HG03460 (cell line): ENCODE data around the gene OBSCN.
"Not testable (repeated sequence)": the region's sequence is repeated elsewhere in the genome, so short reads cannot be mapped to it uniquely, and the experiment has no call there.

Experiments
- ATAC-seq: cut with Tn5 transposase; IDR thresholded peaks from one replicate; pipeline ENCODE4 v1.9.1; 2021; ENCODE audit not compliant: unreplicated experiment

OBSCN gene

DNA sequence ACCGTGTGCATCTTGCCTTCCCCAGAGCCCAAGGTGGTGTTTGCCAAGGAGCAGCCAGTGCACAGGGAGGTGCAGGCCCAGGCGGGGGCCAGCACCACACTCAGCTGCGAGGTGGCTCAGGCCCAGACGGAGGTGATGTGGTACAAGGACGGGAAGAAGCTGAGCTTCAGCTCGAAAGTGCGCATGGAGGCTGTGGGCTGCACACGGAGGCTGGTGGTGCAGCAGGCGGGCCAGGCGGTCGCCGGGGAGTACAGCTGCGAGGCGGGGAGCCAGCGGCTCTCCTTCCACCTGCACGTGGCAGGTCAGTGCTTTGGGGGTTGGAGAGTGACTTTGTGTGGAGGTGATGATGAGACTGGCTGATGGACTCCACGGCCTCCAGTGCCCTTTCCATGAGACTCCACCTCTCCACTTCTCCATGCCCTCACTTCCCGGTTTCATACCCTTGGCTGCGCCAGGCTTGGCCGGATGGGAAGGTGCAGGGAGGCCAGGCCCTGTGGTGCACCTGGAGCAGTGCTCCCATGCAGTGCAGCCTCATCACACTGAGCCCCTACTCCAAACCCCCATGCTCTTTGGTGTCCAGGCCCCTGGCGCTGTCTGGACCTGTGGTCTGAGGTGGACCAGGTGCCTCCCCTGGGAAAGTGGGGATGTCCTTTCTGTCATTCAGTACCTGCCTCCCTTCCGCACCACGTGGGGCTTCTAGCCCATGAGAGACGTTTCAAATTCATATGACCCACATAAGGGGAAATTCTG, 49.0 kb downstream of the OBSCN start:
- ATAC-seq: no peak

DNA sequence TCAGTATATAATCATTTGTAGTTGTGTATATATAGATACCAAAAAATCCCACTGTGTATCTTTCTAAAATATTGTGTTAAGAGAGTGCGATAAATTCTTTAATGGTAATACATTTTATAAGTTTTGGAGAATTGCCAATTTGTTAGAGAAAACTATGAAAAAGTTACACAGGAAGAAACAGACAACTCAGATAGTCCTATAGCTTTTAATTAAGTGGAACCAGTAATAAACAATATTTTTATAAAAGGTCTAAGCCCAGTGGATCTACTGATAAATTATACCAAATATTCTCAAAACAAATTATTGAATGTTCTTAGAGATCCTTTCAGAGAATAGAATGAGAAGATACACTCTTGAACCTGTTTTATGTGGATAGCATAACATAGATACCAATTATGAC, 50.6 kb downstream of the OBSCN start:
- ATAC-seq: no peak

DNA sequence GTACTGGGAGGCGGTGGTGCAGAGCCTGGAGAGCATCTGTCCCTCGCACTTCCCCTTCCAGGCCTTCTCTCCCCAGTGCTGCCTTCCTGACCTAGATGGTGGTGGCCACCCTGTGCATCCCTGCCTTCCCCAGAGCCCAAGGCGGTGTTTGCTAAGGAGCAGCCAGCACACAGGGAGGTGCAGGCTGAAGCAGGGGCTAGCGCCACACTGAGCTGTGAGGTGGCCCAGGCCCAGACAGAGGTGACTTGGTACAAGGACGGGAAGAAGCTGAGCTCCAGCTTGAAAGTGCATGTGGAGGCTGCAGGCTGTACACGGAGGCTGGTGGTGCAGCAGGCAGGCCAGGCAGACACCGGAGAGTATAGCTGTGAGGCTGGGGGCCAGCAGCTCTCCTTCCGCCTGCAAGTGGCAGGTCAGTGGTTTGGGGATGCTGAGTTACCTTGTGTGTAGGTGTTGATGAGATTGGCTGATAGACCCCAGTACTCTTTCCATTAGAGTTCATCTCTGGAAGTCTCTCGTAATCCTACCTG, 51.6 kb downstream of the OBSCN start:
- ATAC-seq: no peak

DNA sequence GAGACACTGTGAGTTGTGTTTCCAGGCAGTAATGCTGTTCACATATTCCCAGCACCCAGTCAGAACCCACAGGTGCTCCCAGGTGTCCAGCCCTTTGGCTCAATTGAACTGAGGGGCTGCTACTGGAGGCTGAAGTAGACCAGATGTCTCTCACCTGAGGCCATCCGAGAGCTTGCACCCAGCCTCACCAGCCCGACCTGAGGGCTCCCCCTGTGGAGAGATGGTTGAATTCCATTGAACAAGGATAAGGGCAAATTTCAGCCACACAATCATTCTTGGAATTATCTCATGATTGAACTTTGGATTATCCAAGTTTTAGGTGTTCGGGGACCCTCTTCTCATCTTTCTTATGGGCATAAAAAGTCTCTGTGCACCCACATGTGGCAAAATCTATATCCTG, 52.1 kb downstream of the OBSCN start:
- no peak for ATAC-seq

DNA sequence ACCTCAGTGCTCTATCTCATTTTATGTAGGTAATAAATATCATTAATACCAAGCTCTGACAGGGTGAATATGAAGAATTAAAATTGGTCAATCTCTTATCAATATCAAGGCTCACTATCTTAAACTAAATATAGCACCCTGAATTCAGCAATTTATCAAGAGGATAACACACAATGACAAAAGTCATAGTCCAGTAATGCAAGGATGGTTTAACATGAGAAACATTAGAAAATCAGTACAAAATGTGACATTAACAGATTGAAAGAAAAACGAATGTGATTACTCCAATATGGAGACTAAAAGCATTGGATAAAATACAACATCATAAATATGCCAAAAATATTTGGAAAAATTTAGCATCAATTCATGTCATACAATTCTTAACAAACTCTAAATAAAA, 53.9 kb downstream of the OBSCN start:
- no peak for ATAC-seq

DNA sequence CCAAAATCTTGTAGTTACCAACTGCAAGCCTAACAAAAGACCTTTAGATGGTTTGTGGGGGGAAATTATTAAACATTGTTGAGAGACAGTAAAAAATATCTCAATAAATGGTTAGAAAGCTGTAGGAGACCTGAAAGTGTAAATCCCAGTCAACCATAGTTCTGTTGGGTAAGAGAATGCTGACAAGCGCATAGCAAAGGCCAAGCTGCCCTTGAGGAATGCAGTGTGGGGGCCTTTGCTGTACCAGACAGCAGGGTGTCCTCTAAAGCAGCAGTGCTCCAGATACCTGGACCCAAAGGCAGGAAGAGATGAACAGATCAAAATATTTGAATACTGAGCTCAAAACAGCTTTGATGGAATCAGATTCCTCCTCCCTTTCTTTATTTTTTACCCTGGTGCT, 54.6 kb downstream of the OBSCN start:
- ATAC-seq: no peak

DNA sequence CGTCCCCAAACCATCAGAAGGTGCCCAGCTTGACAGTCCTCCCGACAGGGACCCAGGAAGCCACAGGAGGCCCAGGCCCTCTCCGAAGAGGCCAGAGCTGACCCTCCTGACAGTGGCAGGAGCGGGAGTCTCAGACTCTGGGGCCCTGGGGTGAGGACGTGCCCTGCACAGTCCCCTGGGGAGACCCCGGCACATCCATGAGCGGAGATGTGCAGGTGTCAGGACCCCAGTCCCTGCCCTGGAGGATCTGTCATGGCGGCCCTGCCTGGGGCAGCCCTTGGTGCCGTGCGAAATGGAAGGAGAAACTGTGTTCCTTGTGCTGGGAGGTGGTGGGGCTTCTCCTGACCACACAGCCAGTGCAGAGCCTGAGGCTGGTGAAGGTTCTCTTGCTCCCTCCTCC, 55.8 kb downstream of the OBSCN start:
- no peak for ATAC-seq

DNA sequence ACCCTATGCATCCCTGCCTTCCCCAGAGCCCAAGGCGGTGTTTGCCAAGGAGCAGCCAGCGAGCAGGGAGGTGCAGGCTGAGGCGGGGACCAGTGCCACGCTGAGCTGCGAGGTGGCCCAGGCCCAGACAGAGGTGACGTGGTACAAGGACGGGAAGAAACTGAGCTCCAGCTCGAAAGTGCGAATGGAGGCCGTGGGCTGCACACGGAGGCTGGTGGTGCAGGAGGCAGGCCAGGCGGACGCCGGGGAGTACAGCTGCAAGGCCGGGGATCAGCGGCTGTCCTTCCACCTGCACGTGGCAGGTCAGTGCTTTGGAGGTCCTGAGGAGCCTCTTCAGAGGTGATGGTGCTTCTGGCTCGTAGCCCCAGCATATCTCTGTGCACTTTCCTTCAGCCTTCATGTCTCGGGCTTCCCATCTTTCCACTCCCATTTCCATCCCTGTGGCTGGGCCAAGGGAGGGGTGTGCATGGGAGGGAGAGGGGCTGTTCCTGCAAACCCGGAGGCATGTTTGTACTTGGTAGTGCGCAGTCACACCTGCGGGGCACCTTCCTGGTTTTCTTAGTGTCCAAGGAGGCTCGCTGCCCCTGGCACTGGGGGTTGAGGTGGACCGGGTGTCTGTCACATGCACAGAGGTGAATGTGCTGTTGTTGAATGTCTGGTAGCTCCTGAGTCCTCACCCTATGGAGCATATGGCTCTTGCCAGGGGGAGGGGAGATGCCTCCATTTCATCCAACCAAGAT, 56.4 kb downstream of the OBSCN start:
- no peak for ATAC-seq

DNA sequence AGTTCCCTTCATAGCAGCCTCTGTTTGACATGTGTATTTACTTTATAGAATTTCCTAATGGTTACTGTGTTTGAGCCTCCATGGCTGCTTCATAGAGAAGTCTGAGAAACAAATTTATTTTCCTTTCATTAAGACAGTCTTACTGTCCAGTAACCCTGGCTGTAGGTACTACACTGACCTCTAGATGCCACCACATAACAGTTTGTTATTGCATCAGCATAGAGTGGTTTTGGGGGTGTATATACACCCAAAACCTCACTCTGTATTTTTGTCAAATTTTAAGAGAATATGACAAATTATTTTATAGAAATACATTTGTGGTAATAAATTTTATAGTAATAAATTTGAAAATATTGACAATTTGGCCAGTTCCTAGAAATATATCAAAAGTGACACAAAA, 57.3 kb downstream of the OBSCN start:
- ATAC-seq: no peak

DNA sequence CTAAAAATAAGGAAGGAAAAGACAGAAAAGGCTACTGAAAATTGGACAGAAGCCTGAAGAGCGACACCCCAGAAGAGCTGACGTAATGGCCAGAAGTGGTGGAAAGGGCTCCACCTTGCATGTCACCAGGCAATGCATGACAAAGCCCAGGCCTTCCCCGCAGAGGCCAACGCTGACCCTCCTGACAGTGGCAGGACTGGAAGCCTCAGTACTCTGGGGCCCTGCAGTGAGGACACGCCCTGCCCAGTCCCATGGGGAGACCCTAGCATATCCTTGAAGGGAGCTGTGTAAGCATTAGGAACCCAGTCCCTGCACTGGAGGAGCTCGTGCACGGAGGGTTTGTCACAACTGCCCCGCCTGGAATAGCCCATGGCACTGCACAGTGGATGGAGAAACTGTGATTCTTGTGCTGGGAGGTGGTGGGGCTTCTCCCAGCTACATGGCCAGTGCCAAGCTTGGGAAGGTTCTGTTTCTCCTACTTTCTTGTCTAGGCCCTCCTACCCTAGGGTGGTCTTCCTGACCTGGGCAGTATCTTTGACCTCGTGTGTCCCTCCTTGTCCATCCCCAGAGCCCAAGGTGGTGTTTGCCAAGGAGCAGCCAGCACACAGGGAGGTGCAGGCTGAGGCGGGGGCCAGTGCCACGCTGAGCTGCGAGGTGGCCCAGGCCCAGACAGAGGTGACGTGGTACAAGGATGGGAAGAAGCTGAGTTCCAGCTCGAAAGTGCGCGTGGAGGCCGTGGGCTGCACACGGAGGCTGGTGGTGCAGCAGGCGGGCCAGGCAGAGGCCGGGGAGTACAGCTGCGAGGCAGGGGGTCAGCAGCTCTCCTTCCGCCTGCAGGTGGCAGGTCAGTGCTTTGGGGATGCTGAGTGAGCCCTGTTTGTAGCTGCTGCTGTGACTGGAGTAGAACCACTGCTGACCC, 60.4 kb downstream of the OBSCN start:
- ATAC-seq: no peak

DNA sequence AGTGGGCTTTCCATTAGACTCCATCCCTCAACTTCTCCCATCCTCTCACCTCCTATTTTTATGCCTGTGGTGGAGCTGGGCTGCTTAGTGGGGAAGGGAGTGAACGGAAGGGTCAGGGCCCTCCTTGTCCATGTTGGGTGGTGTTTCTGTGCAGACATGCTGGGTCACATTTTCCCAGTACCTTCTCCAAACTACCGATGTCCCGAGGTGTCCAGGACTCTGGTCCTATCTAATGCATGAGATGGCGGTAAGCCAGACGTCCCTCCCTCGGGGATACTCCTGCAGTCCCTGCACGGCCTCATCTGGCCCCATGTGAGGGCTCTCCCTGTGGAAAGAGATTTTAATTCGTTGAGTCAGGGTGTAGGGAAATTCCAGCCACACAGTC, 61.0 kb downstream of the OBSCN start:
- no peak for ATAC-seq

DNA sequence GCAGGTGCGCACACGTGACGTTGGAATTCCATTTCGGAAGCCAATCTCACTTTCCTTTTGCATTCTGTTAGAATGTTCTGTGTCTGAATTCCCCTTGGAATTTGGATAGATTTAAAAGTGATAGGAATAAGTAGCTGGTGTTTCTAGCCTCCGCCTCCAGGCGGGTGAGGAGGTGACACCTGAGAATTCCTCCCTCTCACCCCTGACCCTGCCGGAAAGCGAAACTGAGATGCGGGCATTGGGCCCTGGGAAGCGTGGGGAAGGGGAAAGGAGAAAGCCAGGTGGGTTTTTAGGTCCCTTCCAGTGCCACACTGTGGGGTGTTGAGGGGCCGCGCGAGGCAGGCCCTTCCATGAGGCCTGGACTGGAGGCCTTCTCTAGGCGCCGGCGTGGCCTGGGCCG, 61.6 kb downstream of the OBSCN start:
- ATAC-seq: not testable (repeated sequence)

DNA sequence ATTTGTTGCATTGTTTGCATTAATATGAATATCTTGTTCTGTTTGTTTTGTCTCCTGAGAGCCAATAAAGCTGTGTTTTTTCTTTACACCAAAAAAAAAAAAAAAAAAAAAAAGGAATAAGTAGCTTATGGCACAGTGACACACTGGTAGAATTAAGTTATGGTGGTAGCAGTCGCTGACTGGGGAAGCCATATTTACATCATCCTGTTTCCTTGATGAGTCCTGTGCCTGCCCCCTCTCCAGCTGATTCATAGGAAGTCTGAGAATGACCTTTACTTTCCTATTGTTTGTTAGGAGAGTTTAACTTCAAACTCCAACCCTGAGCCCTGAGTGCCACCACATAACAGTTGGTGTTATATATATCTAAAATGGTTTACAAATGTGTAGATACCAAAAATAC, 62.2 kb downstream of the OBSCN start:
- ATAC-seq: no peak

DNA sequence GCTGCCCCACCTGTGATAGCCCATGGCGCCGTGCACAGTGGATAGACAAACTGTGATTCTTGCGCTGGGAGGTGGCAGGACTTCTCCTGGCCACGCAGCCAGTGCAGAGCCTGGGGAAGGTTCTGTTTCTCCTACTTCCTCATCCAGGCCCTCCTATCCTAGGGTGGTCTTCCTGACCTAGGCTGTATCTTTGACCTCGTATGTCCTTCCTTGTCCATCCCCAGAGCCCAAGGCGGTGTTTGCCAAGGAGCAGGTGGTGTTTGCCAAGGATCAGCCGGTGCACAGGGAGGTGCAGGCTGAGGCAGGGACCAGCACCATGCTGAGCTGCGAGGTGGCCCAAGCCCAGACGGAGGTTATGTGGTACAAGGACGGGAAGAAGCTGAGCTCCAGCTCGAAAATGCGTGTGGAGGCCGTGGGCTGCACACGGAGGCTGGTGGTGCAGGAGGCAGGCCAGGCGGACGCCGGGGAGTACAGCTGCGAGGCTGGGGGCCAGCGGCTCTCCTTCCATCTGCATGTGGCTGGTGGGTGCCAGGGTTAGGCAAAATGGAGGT, 63.9 kb downstream of the OBSCN start:
- ATAC-seq: no peak

DNA sequence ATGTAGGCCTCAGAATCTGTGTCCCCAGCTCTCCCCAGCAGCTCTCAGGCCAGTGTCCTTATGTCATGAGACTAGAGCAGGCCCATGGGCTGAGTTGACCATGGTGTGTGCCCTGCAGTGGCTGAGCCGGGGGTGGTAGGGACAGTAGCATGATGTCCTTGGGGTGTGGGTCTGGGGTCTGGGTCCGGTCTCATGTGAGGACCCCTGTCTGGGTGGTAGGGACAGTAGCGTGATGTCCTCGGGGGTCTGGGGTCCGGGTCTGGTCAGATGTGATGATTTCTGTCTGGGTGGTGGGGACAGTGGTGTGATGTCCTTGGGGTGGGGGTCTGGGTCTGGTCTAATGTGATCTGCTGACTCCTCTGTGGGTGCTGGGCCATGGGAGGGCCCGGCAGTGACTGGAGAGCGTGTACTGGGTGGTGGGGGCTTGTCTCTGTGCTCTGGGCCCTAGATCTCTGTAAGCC, 64.5 kb downstream of the OBSCN start:
- ATAC-seq: no peak

DNA sequence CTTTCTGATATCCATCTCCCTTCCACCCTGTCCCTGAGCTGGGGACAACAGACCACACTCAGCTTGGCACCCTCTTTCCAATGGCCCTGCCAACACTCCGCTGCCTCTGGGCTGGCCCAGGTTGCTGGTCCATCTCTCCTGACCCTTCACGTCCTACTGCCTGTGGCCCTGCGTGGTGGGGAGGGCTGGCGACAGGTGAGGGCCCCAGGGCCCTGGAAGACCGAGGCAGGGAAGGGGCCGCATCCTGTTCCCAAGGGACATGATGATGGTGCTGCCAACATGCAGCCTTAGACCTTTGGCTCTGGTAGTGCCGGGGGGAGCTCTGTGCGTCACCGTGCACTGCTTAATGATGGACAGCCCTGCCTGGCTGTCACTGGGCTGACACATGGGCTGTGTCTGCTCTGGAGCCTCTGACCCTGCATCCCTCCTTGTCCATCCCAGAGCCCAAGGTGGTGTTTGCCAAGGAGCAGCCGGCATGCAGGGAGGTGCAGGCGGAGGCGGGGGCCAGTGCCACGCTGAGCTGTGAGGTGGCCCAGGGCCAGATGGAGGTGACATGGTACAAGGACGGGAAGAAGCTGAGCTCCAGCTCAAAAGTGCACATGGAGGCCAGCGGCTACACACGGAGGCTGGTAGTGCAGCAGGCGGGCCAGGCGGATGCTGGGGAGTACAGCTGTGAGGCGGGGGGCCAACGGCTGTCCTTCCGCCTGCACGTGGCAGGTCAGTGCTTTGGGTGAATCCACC, 65.2 kb downstream of the OBSCN start:
- ATAC-seq: no peak

DNA sequence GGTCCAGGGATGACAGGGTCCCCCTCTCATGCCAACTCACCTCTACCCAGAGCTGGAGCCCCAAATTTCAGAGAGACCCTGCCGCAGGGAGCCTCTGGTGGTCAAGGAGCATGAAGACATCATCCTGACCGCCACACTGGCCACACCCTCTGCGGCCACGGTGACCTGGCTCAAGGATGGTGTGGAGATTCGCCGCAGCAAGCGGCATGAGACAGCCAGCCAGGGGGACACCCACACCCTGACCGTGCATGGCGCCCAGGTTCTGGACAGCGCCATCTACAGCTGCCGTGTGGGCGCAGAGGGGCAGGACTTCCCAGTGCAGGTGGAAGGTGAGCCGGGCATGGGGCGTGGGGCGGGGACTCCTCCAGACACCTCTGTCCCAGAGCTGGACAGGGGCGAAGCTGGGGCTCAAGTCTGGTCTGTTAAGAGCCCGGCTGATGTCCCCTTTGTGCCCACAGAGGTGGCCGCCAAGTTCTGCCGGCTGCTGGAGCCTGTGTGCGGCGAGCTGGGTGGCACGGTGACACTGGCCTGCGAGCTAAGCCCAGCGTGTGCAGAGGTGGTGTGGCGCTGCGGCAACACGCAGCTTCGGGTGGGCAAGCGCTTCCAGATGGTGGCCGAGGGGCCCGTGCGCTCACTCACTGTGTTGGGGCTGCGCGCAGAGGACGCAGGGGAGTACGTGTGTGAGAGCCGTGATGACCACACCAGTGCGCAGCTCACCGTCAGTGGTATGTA, 66.0 kb downstream of the OBSCN start:
- no peak for ATAC-seq

DNA sequence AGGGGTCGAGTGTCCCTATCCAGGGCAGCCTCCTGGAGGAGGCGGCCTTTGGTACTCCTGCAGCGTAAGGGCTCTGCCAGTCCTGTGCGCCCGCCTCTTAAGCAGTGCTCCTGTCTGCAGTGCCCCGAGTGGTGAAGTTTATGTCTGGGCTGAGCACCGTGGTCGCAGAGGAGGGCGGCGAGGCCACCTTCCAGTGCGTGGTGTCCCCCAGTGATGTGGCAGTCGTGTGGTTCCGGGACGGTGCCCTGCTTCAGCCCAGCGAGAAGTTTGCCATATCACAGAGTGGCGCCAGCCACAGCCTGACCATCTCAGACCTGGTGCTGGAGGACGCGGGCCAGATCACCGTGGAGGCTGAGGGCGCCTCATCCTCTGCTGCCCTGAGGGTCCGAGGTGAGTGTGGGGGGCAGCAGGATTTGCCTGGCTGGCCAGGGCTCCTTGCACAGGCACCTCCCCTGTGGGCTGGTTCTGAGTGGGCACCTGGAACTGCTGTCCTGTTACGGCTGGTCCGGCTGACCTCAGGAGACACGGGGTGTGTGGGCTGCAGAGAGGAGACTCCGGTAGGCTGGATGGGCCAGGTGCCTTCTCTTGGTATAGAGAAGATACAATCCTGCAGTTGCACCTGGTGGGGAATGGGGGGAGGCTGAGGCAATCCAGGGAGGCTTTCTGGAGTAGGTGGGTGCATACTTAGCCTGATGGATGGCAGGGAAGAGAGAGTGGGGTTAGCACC, 66.8 kb downstream of the OBSCN start:
- ATAC-seq: no peak

DNA sequence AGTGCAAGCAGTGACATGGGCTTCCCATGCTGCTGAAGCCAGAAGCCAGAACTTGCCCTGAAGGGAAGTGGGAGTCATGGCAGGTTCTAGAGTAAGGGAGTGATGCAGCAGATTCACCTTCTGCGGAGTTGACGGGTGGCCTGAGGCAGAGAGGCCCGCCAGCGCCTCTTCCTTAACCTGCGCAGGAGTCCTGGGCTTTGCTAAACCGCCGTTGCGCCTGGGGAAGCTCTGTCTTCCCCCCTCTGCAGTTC, 67.3 kb downstream of the OBSCN start:
- peak; percentile 10 for ATAC-seq
